Nephron (organoid): ENCODE results near the gene CHL1.

Experiments used
- H3K27ac Mint-ChIP-seq, 3 experiments: 2 replicates each; pipeline ENCODE4 v1.8.0; 2020; ENCODE audit warnings: mixed read lengths in 3 of 3, mild to moderate bottlenecking in 2 of 3, moderate library complexity in 1 of 3
- H3K27me3 Mint-ChIP-seq: 2 replicates; pipeline ENCODE4 v1.8.0; 2021; ENCODE audit warnings: low read depth, mild to moderate bottlenecking, moderate library complexity, mixed read lengths
- H3K36me3 Mint-ChIP-seq: 2 replicates; pipeline ENCODE4 v1.8.0; 2020; ENCODE audit warnings: low read depth, mixed read lengths
- H3K4me1 Mint-ChIP-seq: 2 replicates; pipeline ENCODE4 v1.8.0; 2020; ENCODE audit warnings: mixed read lengths
- H3K4me3 Mint-ChIP-seq, 3 experiments: 2 replicates each; pipeline ENCODE4 v1.8.0; 2020; ENCODE audit warnings: mild to moderate bottlenecking in 3 of 3, mixed read lengths in 3 of 3, moderate library complexity in 2 of 3
- H3K9me3 Mint-ChIP-seq: 2 replicates; pipeline ENCODE4 v1.8.0; 2020; ENCODE audit warnings: mixed read lengths
- TF ChIP-seq, protein P1 (sequence below), 3 experiments: fragments of 200-600 bp; sonication (generic); IDR thresholded peaks; one replicate each; pipeline ENCODE4 v1.5.0; 2021; ENCODE audit warnings: antibody characterized with exemption in 3 of 3; ENCODE audit not compliant: unreplicated experiment in 3 of 3

Gene CHL1

DNA sequence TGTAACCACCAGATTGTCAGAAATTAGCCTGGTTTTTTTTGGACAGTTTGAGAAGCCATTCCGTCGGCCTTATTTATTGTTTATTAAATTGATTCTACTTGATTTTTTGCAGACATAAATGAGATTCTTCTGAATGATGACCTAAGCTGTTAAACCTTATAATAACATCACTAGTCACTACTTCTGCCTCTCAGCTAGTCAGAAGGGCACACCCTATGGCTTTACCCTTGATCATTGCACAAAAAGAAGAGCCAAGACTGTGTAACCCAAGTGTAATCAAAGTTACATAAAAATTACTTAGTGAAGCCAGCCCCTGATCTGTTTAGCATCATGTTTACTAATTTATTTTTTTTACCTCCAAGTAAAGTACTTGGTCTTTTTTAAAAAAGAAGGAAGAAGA lies 64.3 kb downstream of the CHL1 start:
- TF ChIP-seq, protein P1, sequence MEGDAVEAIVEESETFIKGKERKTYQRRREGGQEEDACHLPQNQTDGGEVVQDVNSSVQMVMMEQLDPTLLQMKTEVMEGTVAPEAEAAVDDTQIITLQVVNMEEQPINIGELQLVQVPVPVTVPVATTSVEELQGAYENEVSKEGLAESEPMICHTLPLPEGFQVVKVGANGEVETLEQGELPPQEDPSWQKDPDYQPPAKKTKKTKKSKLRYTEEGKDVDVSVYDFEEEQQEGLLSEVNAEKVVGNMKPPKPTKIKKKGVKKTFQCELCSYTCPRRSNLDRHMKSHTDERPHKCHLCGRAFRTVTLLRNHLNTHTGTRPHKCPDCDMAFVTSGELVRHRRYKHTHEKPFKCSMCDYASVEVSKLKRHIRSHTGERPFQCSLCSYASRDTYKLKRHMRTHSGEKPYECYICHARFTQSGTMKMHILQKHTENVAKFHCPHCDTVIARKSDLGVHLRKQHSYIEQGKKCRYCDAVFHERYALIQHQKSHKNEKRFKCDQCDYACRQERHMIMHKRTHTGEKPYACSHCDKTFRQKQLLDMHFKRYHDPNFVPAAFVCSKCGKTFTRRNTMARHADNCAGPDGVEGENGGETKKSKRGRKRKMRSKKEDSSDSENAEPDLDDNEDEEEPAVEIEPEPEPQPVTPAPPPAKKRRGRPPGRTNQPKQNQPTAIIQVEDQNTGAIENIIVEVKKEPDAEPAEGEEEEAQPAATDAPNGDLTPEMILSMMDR (IDR thresholded peaks at IDR 0.05; ENCODE audit: unreplicated experiment in 3 of 3), result no peak
- no peak overlapping the region for H3K27ac Mint-ChIP-seq
- no peaks in the 10 kb centered on the region for H3K9me3 Mint-ChIP-seq
- no peaks in the 10 kb centered on the region for H3K4me1 Mint-ChIP-seq
- H3K36me3 Mint-ChIP-seq, result no peaks in the 10 kb centered on the region
- H3K27me3 Mint-ChIP-seq, result no peaks in the 10 kb centered on the region
- H3K4me3 Mint-ChIP-seq, result no peak overlapping the region

DNA sequence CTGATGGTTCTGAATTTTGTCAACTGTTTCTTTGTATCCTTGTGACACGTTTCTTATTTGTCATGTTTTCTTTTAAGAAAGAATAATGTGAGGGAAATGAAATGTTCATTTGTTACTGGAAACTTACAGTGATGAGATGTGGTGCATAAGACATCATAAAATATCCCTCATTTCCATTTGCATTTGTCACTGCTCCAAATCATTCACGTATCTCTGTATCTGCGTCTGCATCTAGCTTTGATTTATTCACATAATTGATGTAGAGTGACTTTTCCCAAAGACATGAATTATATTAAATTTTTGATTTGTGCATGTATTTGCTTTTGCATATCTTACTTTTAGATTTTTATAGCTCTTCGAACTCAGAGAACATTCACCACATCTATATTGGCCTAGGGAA lies 66.8 kb downstream of the CHL1 start:
- Mint-ChIP-seq H3K27me3 (no peaks in the 10 kb centered on the region), H3K36me3 (no peaks in the 10 kb centered on the region), H3K27ac (no peak overlapping the region), H3K4me1 (no peaks in the 10 kb centered on the region), H3K9me3 (no peaks in the 10 kb centered on the region), H3K4me3 (no peak overlapping the region)
- TF ChIP-seq, protein P1 (IDR thresholded peaks at IDR 0.05; ENCODE audit: unreplicated experiment in 3 of 3), result no peak

DNA sequence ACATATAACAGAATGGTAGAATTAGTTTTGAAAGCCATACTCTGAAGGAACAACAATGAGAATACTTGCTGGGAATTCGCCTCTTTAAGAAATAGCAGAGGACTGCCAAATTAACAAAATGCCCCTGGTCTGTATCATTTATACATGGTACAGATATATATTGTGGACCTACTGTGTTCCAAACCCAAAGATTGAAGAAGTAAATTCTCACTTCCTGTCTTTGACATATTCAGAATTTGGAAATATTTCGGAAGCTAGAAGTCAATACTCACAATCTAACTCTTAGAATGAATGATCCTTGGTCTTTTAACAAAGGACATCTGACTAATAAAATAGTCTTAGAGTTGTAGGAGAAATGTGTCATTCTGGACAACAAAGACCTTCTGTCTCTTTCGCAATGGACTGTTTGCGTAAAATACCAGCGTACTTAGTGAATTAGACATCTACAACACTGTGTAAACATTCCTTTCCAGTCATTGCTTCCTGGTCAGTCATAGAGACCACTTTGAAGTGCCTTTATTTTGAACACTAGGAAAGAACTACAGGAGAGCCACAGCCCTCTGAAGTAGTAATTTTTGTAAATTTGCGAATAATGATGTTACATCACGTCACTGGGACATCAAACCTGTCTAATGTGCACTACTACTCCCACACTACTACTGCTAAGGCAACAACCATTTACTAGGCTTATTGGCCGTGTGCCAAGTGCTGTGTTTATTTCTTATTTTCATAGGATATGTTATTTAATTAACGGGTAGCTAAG lies 68.0 kb downstream of the CHL1 start:
- H3K36me3 Mint-ChIP-seq, result no peaks in the 10 kb centered on the region
- H3K4me3 Mint-ChIP-seq, result no peak overlapping the region
- H3K27me3 Mint-ChIP-seq, result no peaks in the 10 kb centered on the region
- TF ChIP-seq, protein P1 (IDR thresholded peaks at IDR 0.05; ENCODE audit: unreplicated experiment in 3 of 3), result no peak
- H3K9me3 Mint-ChIP-seq, result no peaks in the 10 kb centered on the region
- no peaks in the 10 kb centered on the region for H3K4me1 Mint-ChIP-seq
- H3K27ac Mint-ChIP-seq, result no peak overlapping the region

DNA sequence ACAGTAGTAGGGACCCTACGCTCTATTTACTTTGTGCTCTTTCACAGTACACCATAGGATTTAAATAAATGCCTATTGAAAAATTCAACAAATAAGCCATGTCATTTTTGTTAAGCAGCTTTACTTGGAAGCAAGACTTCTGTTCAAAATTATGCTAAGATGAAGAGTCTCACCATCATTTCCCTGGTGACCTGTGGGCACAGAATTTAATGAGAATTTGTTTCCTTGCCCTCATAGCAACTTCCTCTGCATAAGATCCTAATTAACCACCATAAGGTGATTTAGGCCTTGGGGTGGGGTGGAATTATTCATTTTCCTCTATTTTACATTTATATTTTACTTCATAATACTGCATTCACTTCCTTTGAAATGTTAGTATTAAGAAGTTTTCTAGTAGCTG lies 70.5 kb downstream of the CHL1 start:
- Mint-ChIP-seq H3K4me3 (no peak overlapping the region), H3K36me3 (no peaks in the 10 kb centered on the region), H3K27me3 (no peaks in the 10 kb centered on the region), H3K4me1 (no peaks in the 10 kb centered on the region), H3K27ac (no peak overlapping the region), H3K9me3 (no peaks in the 10 kb centered on the region)
- TF ChIP-seq, protein P1 (IDR thresholded peaks at IDR 0.05; ENCODE audit: unreplicated experiment in 3 of 3), result no peak

DNA sequence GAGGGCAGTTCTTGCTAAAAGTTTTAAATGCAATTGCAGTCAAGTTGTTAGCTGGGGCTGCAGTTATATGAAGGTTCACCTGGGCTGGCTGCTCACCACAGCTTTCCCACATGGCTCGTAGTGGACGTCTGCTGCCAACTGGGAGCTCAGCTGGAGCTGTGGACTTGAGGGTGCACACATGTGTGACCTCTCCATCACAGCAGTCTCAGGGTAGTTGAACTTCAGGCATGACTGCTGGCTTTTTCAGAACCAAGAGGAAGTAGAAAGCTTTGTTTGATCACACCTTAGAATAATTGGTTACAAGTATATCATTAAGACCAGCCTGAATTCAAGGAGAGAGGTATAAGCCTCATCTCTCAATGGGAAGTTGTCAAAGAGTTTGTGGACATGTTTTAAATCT lies 74.1 kb downstream of the CHL1 start:
- TF ChIP-seq, protein P1 (IDR thresholded peaks at IDR 0.05; ENCODE audit: unreplicated experiment in 3 of 3), result no peak
- Mint-ChIP-seq H3K27me3 (no peaks in the 10 kb centered on the region), H3K4me3 (no peak overlapping the region), H3K36me3 (no peaks in the 10 kb centered on the region), H3K4me1 (no peaks in the 10 kb centered on the region), H3K27ac (no peak overlapping the region), H3K9me3 (no peaks in the 10 kb centered on the region)

DNA sequence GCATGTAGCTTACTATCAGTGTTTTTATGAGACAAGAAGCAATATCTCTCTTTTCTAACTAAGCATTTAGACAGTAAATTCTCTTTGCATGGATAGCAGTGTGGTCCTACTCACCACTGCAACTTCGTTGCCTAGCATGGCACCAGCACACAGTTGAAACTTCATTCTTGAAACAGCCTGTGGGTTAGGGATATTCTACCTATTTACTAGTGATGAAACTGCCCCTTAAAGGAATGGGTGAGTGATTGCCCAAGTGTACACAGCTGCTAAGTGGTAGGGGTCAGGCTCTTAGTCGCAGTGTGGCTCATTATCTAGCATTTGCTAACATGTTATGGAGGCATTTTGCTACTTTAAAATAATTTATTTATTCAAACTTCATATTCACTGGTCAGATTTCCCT lies 78.4 kb downstream of the CHL1 start:
- TF ChIP-seq, protein P1 (IDR thresholded peaks at IDR 0.05; ENCODE audit: unreplicated experiment in 3 of 3), result no peak
- no peaks in the 10 kb centered on the region for H3K36me3 Mint-ChIP-seq
- H3K27ac Mint-ChIP-seq, result no peak overlapping the region
- H3K4me1 Mint-ChIP-seq, result peaks cover 13% of the 10 kb centered on the region
- H3K9me3 Mint-ChIP-seq, result no peaks in the 10 kb centered on the region
- H3K4me3 Mint-ChIP-seq, result no peak overlapping the region
- H3K27me3 Mint-ChIP-seq, result no peaks in the 10 kb centered on the region
